HG03097 (cell line): Measurements from ENCODE around the gene PDHB.

ENCODE experiments used
- ATAC-seq: cut with Tn5 transposase; IDR thresholded peaks from one replicate; pipeline ENCODE4 v1.9.1; 2021; ENCODE audit not compliant: unreplicated experiment, low FRiP score

PDHB gene

GRCh38 chr3:58433400-58434167 lies at the start of gene PDHB:
Gene PDHB (minus strand): TSS chr3:58433832. CDS start chr3:58433809, 23 bp downstream.
- ATAC-seq = peak; percentile 97

- no peak for ATAC-seq
Observed at GRCh38 chr3:58482917-58483636, 49.4 kb upstream of the PDHB start.

GRCh38 chr3:58480309-58480708 lies 46.7 kb upstream of the PDHB start:
- ATAC-seq = no peak

- ATAC-seq = no peak
Observed at GRCh38 chr3:58478781-58479180, 45.1 kb upstream of the PDHB start.

GRCh38 chr3:58474967-58475578 lies 41.4 kb upstream of the PDHB start:
- no peak for ATAC-seq

GRCh38 chr3:58474348-58474911 lies 40.8 kb upstream of the PDHB start:
- ATAC-seq = no peak

- ATAC-seq = no peak
Observed at GRCh38 chr3:58473275-58473674, 39.6 kb upstream of the PDHB start.

- no peak for ATAC-seq
Observed at GRCh38 chr3:58471025-58471887, 37.6 kb upstream of the PDHB start.

GRCh38 chr3:58470363-58471024 lies 36.9 kb upstream of the PDHB start:
- ATAC-seq = no peak

- ATAC-seq = no peak
Observed at GRCh38 chr3:58469096-58469495, 35.5 kb upstream of the PDHB start.

GRCh38 chr3:58466899-58467563 lies 33.4 kb upstream of the PDHB start:
- ATAC-seq = no peak

- no peak for ATAC-seq
Observed at GRCh38 chr3:58464866-58465265, 31.2 kb upstream of the PDHB start.

GRCh38 chr3:58463942-58464271 lies 30.3 kb upstream of the PDHB start:
- ATAC-seq = no peak

- peak; percentile 82 for ATAC-seq
Observed at GRCh38 chr3:58463181-58463941, 29.7 kb upstream of the PDHB start.

GRCh38 chr3:58462829-58463180 lies 29.2 kb upstream of the PDHB start:
- no peak for ATAC-seq

- ATAC-seq = no peak
Observed at GRCh38 chr3:58459160-58459559, 25.5 kb upstream of the PDHB start.

GRCh38 chr3:58452176-58452575 lies 18.5 kb upstream of the PDHB start:
- no peak for ATAC-seq

- no peak for ATAC-seq
Observed at GRCh38 chr3:58441514-58442450, 8.2 kb upstream of the PDHB start.
